ENCODE measurements around the gene NTF3. TPM values are rescaled to one million over a fixed set of nuclear protein-coding genes. Genes with fewer than 3 reads are reported as not detected.

The NTF3 gene
- total and polyA plus RNA-seq, 9 of the 15 experiments (the other 6 are each of a cell fraction or from before 2014, with no cell fraction given), result not detected

DNA sequence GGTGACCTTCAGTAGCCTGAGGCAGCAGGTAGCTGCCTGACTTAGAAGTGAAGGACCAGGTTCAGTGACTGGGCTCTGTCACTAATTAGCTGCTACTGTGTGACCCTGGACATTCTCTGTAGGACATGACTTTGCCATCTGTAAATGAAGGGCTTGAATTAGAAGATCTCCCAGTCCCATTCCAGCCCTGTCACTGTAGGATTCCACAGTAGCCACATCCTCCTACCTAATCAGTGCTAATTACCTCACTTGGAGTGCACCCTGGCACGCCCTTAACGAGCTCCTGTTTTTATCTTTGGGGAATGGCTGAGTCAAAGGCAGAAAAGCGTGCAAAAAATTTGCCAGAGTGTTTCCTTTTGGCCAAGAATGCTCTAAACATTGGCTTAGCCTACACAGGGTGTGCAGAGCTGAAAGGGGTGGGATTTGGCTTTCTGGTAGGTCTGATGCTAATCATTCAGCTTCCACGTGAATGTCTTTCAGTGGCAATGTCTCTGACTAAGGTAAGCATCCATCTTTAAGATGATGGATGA lies 6.8 kb downstream of the NTF3 start:
- in situ Hi-C loops (cut with MboI) (loop anchor here (10.0 kb wide), 1 partner anchor 244 kb away; no protein-coding TSS in a partner anchor), intact Hi-C loops (cut with micrococcal nuclease) (no loop called here)
- no peak overlapping the region for H3K27ac ChIP-seq (ENCODE audit: extremely low read depth, low read depth, low read length)
- ATAC-seq (no peak), DNase-seq (ENCODE audit: extremely low read depth in 1 of 4, low spot score in 3 of 4) (no peak), FAIRE-seq (no peak)
- no peak overlapping the region for H3K4me3 ChIP-seq
- POLR2A ChIA-PET, result interaction anchor here (1.5 kb wide), 1 partner anchor 11 kb away, joined by 3 read pairs; no protein-coding TSS in a partner anchor
- H3K79me2 ChIP-seq (ENCODE audit: control insufficient read depth, insufficient read depth, low read length), result no peaks in the 10 kb centered on the region
- no peaks in the 10 kb centered on the region for H3K9me3 ChIP-seq (replicated peaks; ENCODE audit: control insufficient read depth, insufficient read depth, low read depth, low read length)
- TF ChIP-seq, protein P1, sequence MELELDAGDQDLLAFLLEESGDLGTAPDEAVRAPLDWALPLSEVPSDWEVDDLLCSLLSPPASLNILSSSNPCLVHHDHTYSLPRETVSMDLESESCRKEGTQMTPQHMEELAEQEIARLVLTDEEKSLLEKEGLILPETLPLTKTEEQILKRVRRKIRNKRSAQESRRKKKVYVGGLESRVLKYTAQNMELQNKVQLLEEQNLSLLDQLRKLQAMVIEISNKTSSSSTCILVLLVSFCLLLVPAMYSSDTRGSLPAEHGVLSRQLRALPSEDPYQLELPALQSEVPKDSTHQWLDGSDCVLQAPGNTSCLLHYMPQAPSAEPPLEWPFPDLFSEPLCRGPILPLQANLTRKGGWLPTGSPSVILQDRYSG (tag; conservative IDR thresholded peaks at IDR 0.05; ENCODE audit: low read depth), result no peak
- TF ChIP-seq, protein P2, sequence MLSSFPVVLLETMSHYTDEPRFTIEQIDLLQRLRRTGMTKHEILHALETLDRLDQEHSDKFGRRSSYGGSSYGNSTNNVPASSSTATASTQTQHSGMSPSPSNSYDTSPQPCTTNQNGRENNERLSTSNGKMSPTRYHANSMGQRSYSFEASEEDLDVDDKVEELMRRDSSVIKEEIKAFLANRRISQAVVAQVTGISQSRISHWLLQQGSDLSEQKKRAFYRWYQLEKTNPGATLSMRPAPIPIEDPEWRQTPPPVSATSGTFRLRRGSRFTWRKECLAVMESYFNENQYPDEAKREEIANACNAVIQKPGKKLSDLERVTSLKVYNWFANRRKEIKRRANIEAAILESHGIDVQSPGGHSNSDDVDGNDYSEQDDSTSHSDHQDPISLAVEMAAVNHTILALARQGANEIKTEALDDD (IDR thresholded peaks at IDR 0.05), result no peak
- TF ChIP-seq PTBP1 (IDR thresholded peaks at IDR 0.05; ENCODE audit: low read depth, low read length), result no peak
- no peak for TF ChIP-seq ZBTB26 (CRISPR knock-in tag; IDR thresholded peaks at IDR 0.05)
- TF ChIP-seq ZNF347 (CRISPR knock-in tag; IDR thresholded peaks at IDR 0.05; ENCODE audit: low read depth), result no peak
- no peak for TF ChIP-seq PRMT5 (CRISPR knock-in tag; IDR thresholded peaks at IDR 0.05)
- no peak for TF ChIP-seq ZNF165 (CRISPR knock-in tag; IDR thresholded peaks at IDR 0.05; ENCODE audit: borderline replicate concordance)
- no peak for TF ChIP-seq ELF2 (CRISPR knock-in tag; IDR thresholded peaks at IDR 0.05)
- TF ChIP-seq RAD51 (IDR thresholded peaks at IDR 0.05; ENCODE audit: borderline replicate concordance, low read depth), result no peak
- TF ChIP-seq MIER1 (IDR thresholded peaks at IDR 0.05; ENCODE audit: low read depth), result no peak
- TF ChIP-seq SRSF3 (IDR thresholded peaks at IDR 0.05; ENCODE audit: insufficient read depth, low read length), result no peak
- no peak for TF ChIP-seq MBD2 (IDR thresholded peaks at IDR 0.05; ENCODE audit: borderline replicate concordance, low read depth)
- no peak for TF ChIP-seq MITF (IDR thresholded peaks at IDR 0.05)
- 0% methylated on average over 4 of the region's 4 CpGs for WGBS (ENCODE audit: insufficient coverage, low coverage, missing lambda C conversion rate)
- no peaks in the 10 kb centered on the region for H4K20me1 ChIP-seq (replicated peaks; ENCODE audit: control insufficient read depth, insufficient read depth, low read length)
- no TSS peak for BruUV-seq (replicated peaks)
- H3K4me1 ChIP-seq (replicated peaks in 1 of 2; ENCODE audit: control insufficient read depth in 2 of 2, insufficient read depth in 2 of 2, low read length in 2 of 2), result no peaks in the 10 kb centered on the region
- H3K27me3 ChIP-seq (ENCODE audit: control insufficient read depth in 2 of 2, insufficient read depth in 2 of 2, low read length in 2 of 2), result peaks cover 0 to 15% of the 10 kb centered on the region in 2 experiments; a peak in 4 of 5 replicates
- CTCF ChIA-PET (ENCODE audit: low intra/inter-chr PET ratio), result no interaction called here
- no peak overlapping the region for H2AFZ ChIP-seq (ENCODE audit: low read depth, low read length)
- H3K4me2 ChIP-seq (ENCODE audit: insufficient read depth, low read length), result no peak overlapping the region
- H3K9ac ChIP-seq (ENCODE audit: insufficient read depth in 1 of 2, low read depth in 2 of 2, low read length in 2 of 2), result no peak overlapping the region
- no peaks in the 10 kb centered on the region for H3K36me3 ChIP-seq (ENCODE audit: control insufficient read depth, insufficient read depth, low read length)
- no peaks in the 10 kb centered on the region for H3K9me1 ChIP-seq (ENCODE audit: control insufficient read depth, insufficient read depth, low read length)

Measured in K562 (cell line).